OCI-LY1 (cell line): ENCODE measurements around the gene ERN2.

Experiments used
- H2AFZ ChIP-seq: fragments of 200-600 bp; sonication (generic), shearing (Covaris generic); 2 replicates; pipeline ENCODE4 v1.6.0; 2014; ENCODE audit warnings: antibody characterized with exemption, mild to moderate bottlenecking, low read length
- H3F3A ChIP-seq: fragments of 200-600 bp; sonication (generic), shearing (Covaris generic); 2 replicates; pipeline ENCODE4 v1.6.0; 2014; ENCODE audit warnings: mild to moderate bottlenecking, antibody characterized with exemption, low read length, moderate library complexity; ENCODE audit not compliant: insufficient read depth
- H3K27ac ChIP-seq: fragments of 200-600 bp; sonication (generic); 2 replicates; pipeline ENCODE4 v1.5.1; 2014; ENCODE audit warnings: low read length, mixed run types, mild to moderate bottlenecking, low read depth; ENCODE audit not compliant: poor library complexity, severe bottlenecking
- H3K27me3 ChIP-seq: fragments of 200-600 bp; sonication (generic); 2 replicates; pipeline ENCODE4 v1.6.0; 2014; ENCODE audit warnings: antibody characterized with exemption, mild to moderate bottlenecking, low read length, moderate library complexity; ENCODE audit not compliant: insufficient read depth
- H3K36me3 ChIP-seq: fragments of 200-600 bp; sonication (generic); 2 replicates; pipeline ENCODE4 v1.6.1; 2014; ENCODE audit warnings: mild to moderate bottlenecking, antibody characterized with exemption, low read length, moderate library complexity, mixed read lengths; ENCODE audit not compliant: insufficient read depth
- H3K4me1 ChIP-seq: fragments of 200-600 bp; sonication (generic); 2 replicates; pipeline ENCODE4 v1.5.1; 2014; ENCODE audit warnings: mild to moderate bottlenecking, low read length, moderate library complexity; ENCODE audit not compliant: insufficient read depth, severe bottlenecking
- H3K4me2 ChIP-seq: fragments of 200-600 bp; sonication (generic), shearing (Covaris generic); 2 replicates; pipeline ENCODE4 v1.6.1; 2014; ENCODE audit warnings: low read length
- H3K4me3 ChIP-seq: fragments of 200-600 bp; sonication (generic); 2 replicates; pipeline ENCODE4 v1.5.1; 2014; ENCODE audit warnings: low read length, low read depth, mild to moderate bottlenecking, mixed read lengths; ENCODE audit not compliant: poor library complexity, severe bottlenecking
- H3K79me2 ChIP-seq: fragments of 200-600 bp; shearing (Covaris generic); 2 replicates; pipeline ENCODE4 v1.6.1; 2016; ENCODE audit warnings: mixed run types, low read length, mixed read lengths; ENCODE audit not compliant: insufficient read depth
- H3K9ac ChIP-seq: fragments of 200-600 bp; sonication (generic), shearing (Covaris generic); 2 replicates; pipeline ENCODE4 v1.6.1; 2014; ENCODE audit warnings: mild to moderate bottlenecking, low read length, mixed read lengths
- H3K9me2 ChIP-seq: fragments of 200-600 bp; sonication (generic), shearing (Covaris generic); 2 replicates; pipeline ENCODE4 v1.6.1; 2014; ENCODE audit warnings: low read depth, mild to moderate bottlenecking, low read length, mixed read lengths
- H3K9me3 ChIP-seq: fragments of 200-600 bp; shearing (Covaris generic); 2 replicates; pipeline ENCODE4 v1.6.1; 2014; ENCODE audit warnings: low read length, mixed read lengths
- H4K20me1 ChIP-seq: fragments of 200-600 bp; sonication (generic), shearing (Covaris generic); 2 replicates; pipeline ENCODE4 v1.6.0; 2016; ENCODE audit warnings: mild to moderate bottlenecking, low read length; ENCODE audit not compliant: insufficient read depth
- EZH2 ChIP-seq: fragments of 200-600 bp; sonication (generic), shearing (Covaris generic); IDR thresholded peaks from 2 replicates; pipeline ENCODE4 v1.8.0; 2017; ENCODE audit warnings: borderline replicate concordance, mixed run types, mild to moderate bottlenecking, antibody characterized with exemption, low read length, moderate library complexity, mixed read lengths
- TF ChIP-seq, protein P1 (sequence below): fragments of 200-600 bp; sonication (generic), shearing (Covaris generic); IDR thresholded peaks from 2 replicates; pipeline ENCODE4 v1.5.1; 2017; ENCODE audit warnings: mild to moderate bottlenecking, antibody characterized with exemption, low read length, moderate library complexity, mixed read lengths

Gene ERN2

DNA sequence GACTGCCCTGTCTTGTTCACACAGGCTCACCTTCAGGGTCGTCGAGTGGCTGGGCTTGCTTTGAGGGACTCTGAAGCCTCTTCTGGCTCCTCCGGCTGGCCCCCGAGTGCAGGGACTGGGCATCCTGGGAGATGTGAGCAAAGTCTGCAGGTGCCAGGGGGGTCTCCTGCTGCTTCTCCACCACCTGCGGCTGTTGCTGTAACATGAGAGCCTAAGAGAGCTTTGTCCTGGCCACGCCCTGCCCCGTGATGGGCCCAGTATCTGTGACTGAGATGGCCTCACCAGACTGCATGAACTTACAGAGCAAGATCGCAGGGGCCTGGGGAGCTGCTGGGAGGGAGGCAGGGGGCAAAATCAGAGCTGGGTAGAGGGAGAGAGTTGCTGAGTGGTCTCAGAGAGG is 12.5 kb downstream of the ERN2 start:
- Histone ChIP-seq H3K79me2 (no peaks in the 10 kb centered on the region), H3K4me2 (no peak overlapping the region), H3K9me3 (no peaks in the 10 kb centered on the region), H3F3A (no peaks in the 10 kb centered on the region), H3K36me3 (no peaks in the 10 kb centered on the region), H2AFZ (no peak overlapping the region), H3K27ac (no peak overlapping the region), H3K4me3 (no peak overlapping the region), H3K9me2 (no peaks in the 10 kb centered on the region), H3K27me3 (peaks cover 6% of the 10 kb centered on the region; the same call in 1 of the 2 replicates), H3K4me1 (peaks cover 18% of the 10 kb centered on the region), H4K20me1 (no peaks in the 10 kb centered on the region), H3K9ac (no peak overlapping the region)
- no peak for TF ChIP-seq EZH2
- TF ChIP-seq, protein P1, sequence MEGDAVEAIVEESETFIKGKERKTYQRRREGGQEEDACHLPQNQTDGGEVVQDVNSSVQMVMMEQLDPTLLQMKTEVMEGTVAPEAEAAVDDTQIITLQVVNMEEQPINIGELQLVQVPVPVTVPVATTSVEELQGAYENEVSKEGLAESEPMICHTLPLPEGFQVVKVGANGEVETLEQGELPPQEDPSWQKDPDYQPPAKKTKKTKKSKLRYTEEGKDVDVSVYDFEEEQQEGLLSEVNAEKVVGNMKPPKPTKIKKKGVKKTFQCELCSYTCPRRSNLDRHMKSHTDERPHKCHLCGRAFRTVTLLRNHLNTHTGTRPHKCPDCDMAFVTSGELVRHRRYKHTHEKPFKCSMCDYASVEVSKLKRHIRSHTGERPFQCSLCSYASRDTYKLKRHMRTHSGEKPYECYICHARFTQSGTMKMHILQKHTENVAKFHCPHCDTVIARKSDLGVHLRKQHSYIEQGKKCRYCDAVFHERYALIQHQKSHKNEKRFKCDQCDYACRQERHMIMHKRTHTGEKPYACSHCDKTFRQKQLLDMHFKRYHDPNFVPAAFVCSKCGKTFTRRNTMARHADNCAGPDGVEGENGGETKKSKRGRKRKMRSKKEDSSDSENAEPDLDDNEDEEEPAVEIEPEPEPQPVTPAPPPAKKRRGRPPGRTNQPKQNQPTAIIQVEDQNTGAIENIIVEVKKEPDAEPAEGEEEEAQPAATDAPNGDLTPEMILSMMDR: no peak

DNA sequence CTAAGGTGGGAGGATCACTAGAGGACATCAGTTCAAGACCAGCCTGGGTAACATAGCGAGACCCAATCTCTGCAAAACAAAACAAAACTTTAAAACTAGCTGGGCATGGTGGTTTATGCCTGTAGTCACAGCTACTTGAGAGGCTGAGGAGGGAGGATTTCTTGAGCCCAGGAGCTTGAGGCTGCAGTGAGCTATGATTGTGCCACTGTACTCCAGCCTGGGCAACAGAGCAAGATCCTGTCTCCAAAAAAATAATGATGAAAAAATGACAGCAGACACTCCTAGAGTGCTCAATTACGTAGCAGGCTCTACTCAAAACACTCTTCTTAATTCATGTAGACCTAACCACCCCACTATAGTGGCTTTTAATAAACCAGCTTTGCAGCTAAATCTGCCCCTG is 12.9 kb downstream of the ERN2 start:
- Histone ChIP-seq H3K9ac (no peak overlapping the region), H4K20me1 (no peaks in the 10 kb centered on the region), H3K4me2 (no peak overlapping the region), H3K9me2 (no peaks in the 10 kb centered on the region), H3K4me3 (no peak overlapping the region), H3K4me1 (peaks cover 22% of the 10 kb centered on the region), H3F3A (no peaks in the 10 kb centered on the region), H3K79me2 (no peaks in the 10 kb centered on the region), H3K27ac (no peak overlapping the region), H3K9me3 (no peaks in the 10 kb centered on the region), H2AFZ (no peak overlapping the region), H3K36me3 (no peaks in the 10 kb centered on the region), H3K27me3 (peaks cover 6% of the 10 kb centered on the region; the same call in 1 of the 2 replicates)
- TF ChIP-seq EZH2: no peak
- TF ChIP-seq, protein P1: no peak

DNA sequence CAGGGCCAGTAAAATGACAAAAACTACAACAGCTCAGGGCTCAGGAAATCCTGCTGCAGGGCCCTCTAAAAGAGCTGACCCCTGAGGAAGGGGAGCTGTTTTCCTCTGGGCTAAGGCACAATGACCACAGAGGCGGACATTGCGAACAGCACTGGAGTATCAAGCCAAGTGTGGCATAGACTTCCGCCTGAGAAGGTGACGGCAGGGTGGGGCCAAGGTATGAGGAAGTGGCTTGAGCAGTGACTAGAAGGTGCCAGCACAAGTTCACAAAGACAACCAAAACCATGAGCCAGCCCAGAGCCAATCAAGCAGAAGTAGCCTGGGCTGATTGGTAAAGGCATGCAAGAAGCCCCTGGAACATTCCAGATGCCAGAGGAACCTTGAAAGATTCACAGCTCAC is 13.9 kb downstream of the ERN2 start:
- no peaks in the 10 kb centered on the region for H4K20me1 ChIP-seq
- no peak for TF ChIP-seq EZH2
- TF ChIP-seq, protein P1: no peak
- H3K9me3 ChIP-seq: no peaks in the 10 kb centered on the region
- peak overlapping the region; percentile 30 for H3K4me3 ChIP-seq
- H3F3A ChIP-seq: no peaks in the 10 kb centered on the region
- H3K4me2 ChIP-seq: peak overlapping the region; percentile 58
- H3K9me2 ChIP-seq: no peaks in the 10 kb centered on the region
- peaks cover 32% of the 10 kb centered on the region for H3K4me1 ChIP-seq
- peak overlapping the region; percentile 68; the same call in 1 of the 2 replicates for H2AFZ ChIP-seq
- no peaks in the 10 kb centered on the region for H3K79me2 ChIP-seq
- H3K27ac ChIP-seq: peak overlapping the region; percentile 6
- peak overlapping the region; percentile 33; the same call in 1 of the 2 replicates for H3K9ac ChIP-seq
- H3K27me3 ChIP-seq: peaks cover 6% of the 10 kb centered on the region; the same call in 1 of the 2 replicates
- no peaks in the 10 kb centered on the region for H3K36me3 ChIP-seq
